SH-SY5Y (cell line): ENCODE measurements around the gene TSPAN11.

Source experiments
- GATA2 ChIP-seq: IDR thresholded peaks from 2 replicates; pipeline ENCODE4 v1.6.1; 2011; ENCODE audit warnings: mild to moderate bottlenecking, low read depth, low read length
- GATA3 ChIP-seq: IDR thresholded peaks from 2 replicates; pipeline ENCODE4 v1.6.1; 2011; ENCODE audit warnings: low read depth, mild to moderate bottlenecking, low read length, moderate library complexity

TSPAN11 gene

GRCh38 chr12:31035967-31036665 is 109.6 kb downstream of the TSPAN11 start:
- TF ChIP-seq GATA3, result no peak

- TF ChIP-seq GATA2 (no peak), GATA3 (no peak)
These were observed 110.5 kb downstream of the TSPAN11 start for GRCh38 chr12:31037028-31037427.

- TF ChIP-seq GATA2, result no peak
- no peak for TF ChIP-seq GATA3
These were observed 111.4 kb downstream of the TSPAN11 start for GRCh38 chr12:31037931-31038330.

GRCh38 chr12:31041033-31041564 is 114.6 kb downstream of the TSPAN11 start:
- no peak for TF ChIP-seq GATA2
- TF ChIP-seq GATA3, result no peak
